Measurements from ENCODE around the gene GPI. TPM values are rescaled to one million over a fixed set of nuclear protein-coding genes. Genes with fewer than 3 reads are reported as not detected.

GPI gene
- total and polyA plus RNA-seq, 9 of the 15 experiments (the other 6 are each of a cell fraction or from before 2014, with no cell fraction given), result 88.3 to 358 (median 122) TPM

GRCh38 chr19:34327851-34328250 lies 37.1 kb upstream of the GPI start (continued):
- peak in 1 of 3 experiments; percentile 14 for TF ChIP-seq YY1 (IDR thresholded peaks at IDR 0.05; ENCODE audit: borderline replicate concordance in 1 of 3, control insufficient read depth in 1 of 3, extremely low read depth in 1 of 3, insufficient read depth in 3 of 3, insufficient read length in 1 of 3, insufficient replicate concordance in 2 of 3, low read depth in 1 of 3, low read length in 2 of 3)
- peak; percentile 77 for TF ChIP-seq NBN (IDR thresholded peaks at IDR 0.05; ENCODE audit: low read depth)
- peak; percentile 93 for TF ChIP-seq PRDM10 (IDR thresholded peaks at IDR 0.05; ENCODE audit: partially characterized antibody)
- 0 out of 2 replicates have a peak, but pooled peaks have one; percentile 27 for TF ChIP-seq RB1 (IDR thresholded peaks at IDR 0.05; ENCODE audit: low read depth)
- TF ChIP-seq KLF1 (tag; IDR thresholded peaks at IDR 0.05), result peak; percentile 88
- peak; percentile 7 to 64; a peak in 1 of 4 replicates for TF ChIP-seq KDM1A (IDR thresholded peaks at IDR 0.05)
- peak; percentile 75 for TF ChIP-seq HDAC2 (IDR thresholded peaks at IDR 0.05)
- TF ChIP-seq EP300 (IDR thresholded peaks at IDR 0.05; ENCODE audit: low read length), result peak; percentile 59
- TF ChIP-seq ZNF449 (CRISPR knock-in tag; IDR thresholded peaks at IDR 0.05), result no peak
- TF ChIP-seq IRF1 (CRISPR knock-in tag; IDR thresholded peaks at IDR 0.05; ENCODE audit: borderline replicate concordance), result no peak
- TF ChIP-seq CEBPB (tag; IDR thresholded peaks at IDR 0.05), result no peak
- TF ChIP-seq ZNF780A (CRISPR knock-in tag; IDR thresholded peaks at IDR 0.05), result no peak
- TF ChIP-seq ZNF23 (CRISPR knock-in tag; IDR thresholded peaks at IDR 0.05), result no peak
- peak; percentile 57; the same call in 1 of the 2 replicates for TF ChIP-seq ESRRA (IDR thresholded peaks at IDR 0.05; ENCODE audit: borderline replicate concordance, low read depth)
- TF ChIP-seq HMGN3 (IDR thresholded peaks at IDR 0.05; ENCODE audit: borderline replicate concordance, extremely low read depth, insufficient read length, low read depth, low read length), result peak; percentile 96
- peak; percentile 83 for TF ChIP-seq SMARCE1 (IDR thresholded peaks at IDR 0.05)
- peak; percentile 62; the same call in 1 of the 2 replicates for TF ChIP-seq SPI1 (IDR thresholded peaks at IDR 0.05; ENCODE audit: borderline replicate concordance, low read depth, low read length)
- 0 out of 2 replicates have a peak, but pooled peaks have one; percentile 23 for TF ChIP-seq L3MBTL2 (IDR thresholded peaks at IDR 0.05)
- TF ChIP-seq JUND (IDR thresholded peaks at IDR 0.05; ENCODE audit: borderline replicate concordance, low read depth, low read length), result peak; percentile 77
- TF ChIP-seq JUND (tag; IDR thresholded peaks at IDR 0.05; ENCODE audit: borderline replicate concordance, low read depth, low read length), result peak; percentile 39; the same call in 1 of the 3 replicates
- TF ChIP-seq JUN (IDR thresholded peaks at IDR 0.05; ENCODE audit: borderline replicate concordance, low read depth, low read length), result peak; percentile 4; the same call in 1 of the 2 replicates
- no peak for TF ChIP-seq JUN (CRISPR knock-in tag; IDR thresholded peaks at IDR 0.05; ENCODE audit: borderline replicate concordance)
- TF ChIP-seq PKNOX1 (IDR thresholded peaks at IDR 0.05), result peak; percentile 80

Data from K562 (cell line).